Epithelial cell of esophagus (primary cell): Measurements from ENCODE around the gene SLC44A2.

Source experiments
- DNase-seq: peaks from one replicate; pipeline ENCODE4 v3.0.0; 2010; ENCODE audit warnings: low read depth
- H3K4me3 ChIP-seq: 2 replicates; pipeline ENCODE4 v1.5.1; 2011; ENCODE audit warnings: mild to moderate bottlenecking, low read length, control low read depth
- TF ChIP-seq, protein P1 (sequence below): IDR thresholded peaks from 2 replicates; pipeline ENCODE4 v1.5.1; 2011; ENCODE audit warnings: low read depth, mild to moderate bottlenecking, low read length, control low read depth, inconsistent platforms; ENCODE audit not compliant: insufficient read depth; ENCODE audit errors: missing control alignments

SLC44A2 gene

DNA sequence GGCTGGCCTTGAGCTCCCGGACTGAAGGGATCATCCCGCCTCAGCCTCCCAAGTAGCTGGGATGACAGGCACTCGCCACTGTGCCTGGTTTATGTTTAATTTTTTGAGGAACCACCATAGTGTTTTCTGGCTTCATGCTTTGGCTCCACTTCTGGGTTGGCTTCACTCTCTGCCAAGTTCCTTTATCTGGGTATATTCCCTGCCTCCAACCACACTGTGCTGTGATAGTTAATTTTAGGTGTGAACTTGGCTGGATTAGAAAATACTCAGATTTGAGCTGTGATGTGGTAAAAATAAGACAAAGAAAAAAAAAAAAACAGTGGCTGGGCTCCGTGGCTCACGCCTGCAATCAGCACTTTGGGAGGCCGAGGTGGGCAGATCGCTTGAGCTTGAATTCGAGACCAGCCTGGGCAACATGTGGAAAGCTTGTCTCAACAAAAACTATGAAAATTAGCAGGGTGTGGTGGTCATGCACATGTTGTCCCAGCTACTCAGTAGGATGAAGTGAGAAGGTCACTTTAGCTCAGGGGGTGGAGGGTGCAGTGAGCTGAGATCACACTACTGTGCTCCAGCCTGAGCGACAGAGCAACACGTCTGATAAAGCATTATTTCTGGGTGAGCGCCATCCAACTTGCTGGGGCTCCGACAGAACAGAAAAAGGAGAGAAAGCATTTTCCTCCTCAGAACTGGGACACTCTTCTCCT, 21.3 kb downstream of the SLC44A2 start:
- H3K4me3 ChIP-seq: no peak overlapping the region
- DNase-seq: no peak
- TF ChIP-seq, protein P1, sequence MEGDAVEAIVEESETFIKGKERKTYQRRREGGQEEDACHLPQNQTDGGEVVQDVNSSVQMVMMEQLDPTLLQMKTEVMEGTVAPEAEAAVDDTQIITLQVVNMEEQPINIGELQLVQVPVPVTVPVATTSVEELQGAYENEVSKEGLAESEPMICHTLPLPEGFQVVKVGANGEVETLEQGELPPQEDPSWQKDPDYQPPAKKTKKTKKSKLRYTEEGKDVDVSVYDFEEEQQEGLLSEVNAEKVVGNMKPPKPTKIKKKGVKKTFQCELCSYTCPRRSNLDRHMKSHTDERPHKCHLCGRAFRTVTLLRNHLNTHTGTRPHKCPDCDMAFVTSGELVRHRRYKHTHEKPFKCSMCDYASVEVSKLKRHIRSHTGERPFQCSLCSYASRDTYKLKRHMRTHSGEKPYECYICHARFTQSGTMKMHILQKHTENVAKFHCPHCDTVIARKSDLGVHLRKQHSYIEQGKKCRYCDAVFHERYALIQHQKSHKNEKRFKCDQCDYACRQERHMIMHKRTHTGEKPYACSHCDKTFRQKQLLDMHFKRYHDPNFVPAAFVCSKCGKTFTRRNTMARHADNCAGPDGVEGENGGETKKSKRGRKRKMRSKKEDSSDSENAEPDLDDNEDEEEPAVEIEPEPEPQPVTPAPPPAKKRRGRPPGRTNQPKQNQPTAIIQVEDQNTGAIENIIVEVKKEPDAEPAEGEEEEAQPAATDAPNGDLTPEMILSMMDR: no peak

DNA sequence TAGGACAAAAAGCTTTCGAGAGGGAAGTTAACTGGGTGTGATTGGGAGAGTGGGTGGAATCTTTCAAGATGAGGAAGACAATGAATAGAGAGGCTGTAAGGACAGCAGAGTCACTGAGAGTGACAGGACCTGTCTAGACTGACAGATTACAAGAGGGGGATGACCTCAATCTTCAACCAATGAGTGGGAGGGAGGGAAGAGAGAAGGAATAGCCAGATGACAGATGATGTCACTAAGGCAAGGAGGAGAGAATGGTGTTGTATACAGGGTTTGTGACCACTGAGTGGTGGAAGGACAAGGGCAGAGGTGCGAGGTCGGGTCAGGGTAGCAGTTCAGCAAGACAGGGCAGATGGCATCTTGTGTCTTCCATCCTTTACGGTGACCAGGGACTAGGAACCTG, 23.0 kb downstream of the SLC44A2 start:
- TF ChIP-seq, protein P1: no peak
- H3K4me3 ChIP-seq: no peak overlapping the region
- DNase-seq: no peak

DNA sequence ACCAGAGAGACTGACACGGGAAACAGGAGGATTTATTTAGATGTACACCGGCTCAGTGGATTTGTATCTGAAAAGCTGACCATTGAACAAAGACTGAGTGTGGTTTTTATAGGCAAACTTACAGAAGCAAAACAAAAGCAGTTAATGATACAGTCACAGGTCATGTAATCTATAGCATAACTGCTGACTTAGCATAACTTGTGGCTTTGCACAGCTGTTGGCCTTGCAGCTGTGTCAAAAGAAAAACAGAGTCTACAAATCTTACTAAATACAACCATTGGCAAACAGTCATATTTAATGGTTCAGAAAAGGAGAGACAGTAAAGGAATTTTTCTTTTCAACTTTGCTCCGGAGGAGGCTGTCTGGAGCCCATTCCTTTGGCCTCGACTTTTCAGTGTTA, 26.5 kb downstream of the SLC44A2 start:
- DNase-seq: no peak
- H3K4me3 ChIP-seq: no peak overlapping the region
- TF ChIP-seq, protein P1: no peak

DNA sequence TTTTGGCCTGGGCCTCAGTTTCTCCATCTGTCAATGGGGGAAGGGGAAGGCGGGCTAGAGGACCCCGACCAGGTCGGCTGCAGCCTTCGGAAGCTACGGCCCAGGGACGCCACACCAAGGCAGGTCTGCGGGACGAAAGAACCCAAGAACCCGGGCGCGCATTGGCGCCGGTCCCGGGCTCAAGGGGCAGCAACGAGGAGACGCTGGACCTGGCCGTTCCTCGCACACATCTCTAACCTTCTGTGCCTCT, 28.1 kb downstream of the SLC44A2 start:
- peak overlapping the region; percentile 96 for H3K4me3 ChIP-seq
- DNase-seq: no peak
- TF ChIP-seq, protein P1: no peak

DNA sequence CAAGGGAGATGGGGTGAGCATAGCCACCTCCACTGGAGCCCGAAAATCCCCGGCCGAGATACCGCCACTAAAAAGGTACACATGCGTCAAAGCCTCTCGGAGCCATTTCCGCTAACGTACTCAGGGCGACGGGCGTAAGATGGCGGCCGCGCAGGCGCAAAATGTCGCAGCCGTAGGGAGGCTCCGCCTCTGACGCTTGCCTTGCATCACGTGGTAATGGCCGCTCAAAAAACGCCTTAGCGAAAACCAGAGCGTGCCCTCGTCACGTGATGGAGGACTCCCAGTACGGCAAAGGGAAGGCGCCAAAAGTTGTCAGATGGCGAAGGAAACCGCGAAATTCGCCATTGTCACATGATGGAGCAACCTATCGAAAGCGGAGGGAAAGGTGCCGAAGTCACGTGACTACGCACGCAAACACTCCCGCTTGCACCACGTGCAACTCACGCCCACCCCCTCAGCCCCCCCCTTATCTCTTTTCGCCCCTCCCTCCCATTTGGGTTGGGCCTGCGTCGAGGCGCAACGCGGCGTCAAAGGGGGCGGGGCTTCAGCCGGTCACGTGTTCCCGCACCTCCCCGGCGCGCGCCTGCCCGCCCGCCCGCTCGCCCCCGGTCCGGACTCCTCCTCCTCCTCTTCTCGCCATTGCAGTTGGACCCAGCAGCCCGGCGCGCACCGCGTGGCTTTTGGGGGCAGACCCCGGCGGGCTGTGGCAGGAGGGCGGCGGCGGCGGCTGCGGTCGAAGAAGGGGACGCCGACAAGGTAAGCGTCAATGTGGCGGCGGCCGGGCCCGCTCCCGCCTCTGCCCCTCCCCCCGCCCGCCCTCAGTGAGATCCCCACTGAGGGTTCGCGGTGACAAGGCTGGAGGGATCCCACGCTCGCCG, 28.6 kb downstream of the SLC44A2 start, which contains the start of gene ILF3:
TSS of gene ILF3 (plus strand) at position 615 of the 878 bp plus-strand sequence. CDS start 16,260 bp downstream, outside the sequence.
- TF ChIP-seq, protein P1: no peak
- peak; percentile 100 for DNase-seq
- H3K4me3 ChIP-seq: peak within 1 kb of the TSS; percentile 96

DNA sequence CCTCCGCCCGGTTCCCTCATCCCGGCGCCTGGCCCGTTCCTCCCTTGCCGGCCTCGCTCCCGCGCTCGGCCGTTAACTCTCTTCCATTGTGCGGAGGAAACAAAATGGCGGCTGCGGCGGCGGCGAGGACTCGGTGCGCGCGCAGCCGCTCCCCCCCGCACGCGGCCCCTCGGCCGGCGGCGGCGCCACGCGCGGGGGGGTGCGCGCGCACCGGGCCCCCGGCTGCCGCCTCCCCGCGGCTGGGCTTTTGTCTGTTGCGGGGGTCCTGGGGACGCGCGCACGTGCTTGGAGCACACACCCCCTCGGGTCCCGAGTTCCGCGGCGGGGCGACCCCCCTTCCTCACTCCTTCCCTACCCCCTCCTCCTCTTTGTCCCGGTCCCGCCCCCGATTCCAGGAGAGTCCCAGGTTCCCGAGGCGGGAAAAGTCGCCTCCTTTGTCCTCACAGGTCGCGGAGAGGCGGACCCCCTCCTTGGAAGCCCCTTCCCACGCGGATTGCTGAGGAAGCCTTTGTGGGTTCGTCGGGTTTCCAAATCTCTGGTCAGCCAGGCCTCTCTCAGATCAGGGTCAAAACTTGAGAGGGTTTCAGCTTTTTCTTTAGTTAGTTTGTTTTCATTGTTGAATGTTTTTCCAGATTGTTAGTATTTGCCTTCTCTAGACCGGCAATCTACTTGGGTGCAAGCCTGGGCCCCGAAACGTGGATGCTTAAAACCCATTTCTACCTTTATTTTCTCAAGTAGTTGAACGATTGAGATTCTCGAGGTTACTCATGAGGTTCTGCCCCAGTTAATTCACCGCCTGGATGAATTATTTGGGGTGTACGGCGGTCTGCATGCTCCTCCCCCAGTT, 29.5 kb downstream of the SLC44A2 start:
- TF ChIP-seq, protein P1: no peak
- peak overlapping the region; percentile 90 for H3K4me3 ChIP-seq
- DNase-seq: peak; percentile 29
